Renal cortex interstitium (tissue), 11 donors: ENCODE data around the gene SLC35D1. TPM values are rescaled to one million over a fixed set of nuclear protein-coding genes. Genes with fewer than 3 reads are reported as not detected.
"Not testable (repeated sequence)": the region's sequence is repeated elsewhere in the genome, so short reads cannot be mapped to it uniquely, and the experiment has no call there.

Source experiments
- DNase-seq, 11 donors: peaks; one replicate each; pipeline ENCODE4 v3.0.0-alpha.2; 2013; ENCODE audit warnings: low read depth in 9 of 11, low spot score in 4 of 11; ENCODE audit errors: extremely low read depth in 1 of 11
- polyA plus RNA-seq, 3 donors: library from polyadenylated mRNA; unstranded; fragments of 120-200 nt; gene quantifications; one replicate each; pipeline ENCODE4 v1.2.1, GENCODE V29; 2013; ENCODE audit not compliant: insufficient read length in 3 of 3

The SLC35D1 gene
- polyA plus RNA-seq, 3 donors = 13.4 to 15.9 (median 14.7) TPM

- no peak for DNase-seq
These were observed 52.1 kb downstream of the SLC35D1 start for GRCh38 chr1:67001682-67002425.

GRCh38 chr1:66999640-67000400 is 54.1 kb downstream of the SLC35D1 start:
- DNase-seq = no peak

- DNase-seq = no peak
These were observed 55.0 kb downstream of the SLC35D1 start for GRCh38 chr1:66998972-66999371.

- peak in 10 of 11 donors; percentile 42 to 65 (median 54) for DNase-seq
These were observed 57.8 kb downstream of the SLC35D1 start for GRCh38 chr1:66996018-66996682.

GRCh38 chr1:66993076-66993475 is 60.9 kb downstream of the SLC35D1 start:
- no peak for DNase-seq

GRCh38 chr1:66985835-66986234 is 68.1 kb downstream of the SLC35D1 start:
- no peak for DNase-seq

- DNase-seq = no peak
These were observed 69.5 kb downstream of the SLC35D1 start for GRCh38 chr1:66984491-66984890.

GRCh38 chr1:66982561-66983260 is 71.2 kb downstream of the SLC35D1 start:
- DNase-seq = no peak

GRCh38 chr1:66981679-66982078 is 72.3 kb downstream of the SLC35D1 start:
- no peak for DNase-seq

- DNase-seq = no peak
These were observed 73.1 kb downstream of the SLC35D1 start for GRCh38 chr1:66980745-66981367.

- DNase-seq = not testable (repeated sequence)
These were observed 74.3 kb downstream of the SLC35D1 start for GRCh38 chr1:66979621-66980020.

GRCh38 chr1:66978201-66978600 is 75.7 kb downstream of the SLC35D1 start:
- DNase-seq = no peak

- no peak for DNase-seq
These were observed 85.4 kb downstream of the SLC35D1 start for GRCh38 chr1:66968574-66968973.

GRCh38 chr1:66966188-66966873 is 87.6 kb downstream of the SLC35D1 start:
- DNase-seq = not testable (repeated sequence)

- DNase-seq = no peak
These were observed 96.0 kb downstream of the SLC35D1 start for GRCh38 chr1:66957938-66958337.

GRCh38 chr1:66954208-66954607 is 99.7 kb downstream of the SLC35D1 start:
- DNase-seq = no peak

- DNase-seq = no peak
These were observed 102.4 kb downstream of the SLC35D1 start for GRCh38 chr1:66951513-66951912.
